ENCODE results near the gene CEACAM20.

Gene CEACAM20

DNA sequence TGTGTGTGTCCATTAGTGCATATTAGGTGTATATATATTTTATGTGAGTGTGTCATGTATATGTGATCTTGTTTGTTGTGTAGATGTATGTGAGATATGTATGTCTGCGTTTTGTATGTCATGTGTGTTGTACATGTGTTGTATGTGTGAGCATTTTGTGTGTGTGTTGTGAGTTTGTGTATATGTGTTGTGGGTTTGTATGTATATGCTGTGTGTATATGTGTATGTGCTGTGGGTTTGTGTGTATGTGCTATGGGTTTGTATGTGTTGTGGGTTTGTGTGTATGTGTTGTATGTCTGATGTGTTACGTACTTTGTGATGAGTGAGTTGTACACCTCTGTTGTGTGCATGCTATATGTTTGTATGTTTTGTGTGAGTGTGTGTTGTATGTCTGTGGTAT is 8.1 kb downstream of the CEACAM20 start:
- Histone ChIP-seq H3K9me3 (ENCODE audit: control insufficient read depth, insufficient read depth, low read depth, low read length) (peaks cover 3% of the 10 kb centered on the region; the same call in 1 of the 2 replicates), H3K4me3 (ENCODE audit: low read depth, low read length) (no peak overlapping the region), H3K9ac (ENCODE audit: low read length) (no peak overlapping the region), H3K27ac (ENCODE audit: low read depth, low read length) (no peak overlapping the region), H3K27me3 (ENCODE audit: control insufficient read depth, insufficient read depth, low read length) (peaks cover 39% of the 10 kb centered on the region; the same call in 1 of the 2 replicates), H3K4me1 (ENCODE audit: control insufficient read depth, insufficient read depth, low read length) (no peaks in the 10 kb centered on the region), H3K36me3 (ENCODE audit: control insufficient read depth, insufficient read depth, low read length) (no peaks in the 10 kb centered on the region)

GRCh38 chr19:44517146-44517545 is 12.3 kb downstream of the CEACAM20 start:
- no peak overlapping the region for H3K27ac ChIP-seq (ENCODE audit: low read depth, low read length)
- no peaks in the 10 kb centered on the region for H3K36me3 ChIP-seq (ENCODE audit: control insufficient read depth, insufficient read depth, low read length)
- H3K4me1 ChIP-seq (ENCODE audit: control insufficient read depth, insufficient read depth, low read length), result no peaks in the 10 kb centered on the region
- H3K4me3 ChIP-seq (ENCODE audit: low read depth, low read length), result no peak overlapping the region
- peaks cover 3% of the 10 kb centered on the region; the same call in 1 of the 2 replicates for H3K9me3 ChIP-seq (ENCODE audit: control insufficient read depth, insufficient read depth, low read depth, low read length)
- H3K9ac ChIP-seq (ENCODE audit: low read length), result no peak overlapping the region
- H3K27me3 ChIP-seq (ENCODE audit: control insufficient read depth, insufficient read depth, low read length), result peaks cover 17% of the 10 kb centered on the region; the same call in 1 of the 2 replicates

- peaks cover 3% of the 10 kb centered on the region; the same call in 1 of the 2 replicates for H3K9me3 ChIP-seq (ENCODE audit: control insufficient read depth, insufficient read depth, low read depth, low read length)
These were observed 13.6 kb downstream of the CEACAM20 start for GRCh38 chr19:44515907-44516306.

DNA sequence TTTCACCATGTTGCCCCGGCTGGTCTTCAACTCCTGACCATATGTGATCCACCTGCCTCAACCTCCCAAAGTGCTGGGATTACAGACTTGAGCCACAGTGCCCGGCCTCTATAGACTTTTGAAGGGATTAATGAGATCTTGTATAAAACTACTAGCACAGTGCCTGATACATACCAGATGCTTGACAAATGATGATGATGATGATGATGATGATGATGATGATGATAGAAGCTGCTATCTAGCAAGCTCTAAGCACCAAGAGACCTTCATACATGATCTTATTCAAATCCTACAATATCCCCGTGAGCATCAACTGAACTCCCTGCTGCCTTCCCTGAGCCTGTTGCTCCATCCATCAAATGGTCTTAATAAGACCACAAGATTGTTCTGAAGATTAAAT is 14.4 kb downstream of the CEACAM20 start:
- Histone ChIP-seq H3K27me3 (ENCODE audit: control insufficient read depth, insufficient read depth, low read length) (peaks cover 15% of the 10 kb centered on the region; the same call in 1 of the 2 replicates), H3K4me1 (ENCODE audit: control insufficient read depth, insufficient read depth, low read length) (no peaks in the 10 kb centered on the region), H3K4me3 (ENCODE audit: low read depth, low read length) (no peak overlapping the region), H3K27ac (ENCODE audit: low read depth, low read length) (no peak overlapping the region), H3K36me3 (ENCODE audit: control insufficient read depth, insufficient read depth, low read length) (no peaks in the 10 kb centered on the region), H3K9me3 (ENCODE audit: control insufficient read depth, insufficient read depth, low read depth, low read length) (0 out of 2 replicates have a peak, but pooled peaks cover 3% of the 10 kb centered on the region), H3K9ac (ENCODE audit: low read length) (no peak overlapping the region)

More at GRCh38 chr19:44515907-44516306, 13.6 kb downstream of the CEACAM20 start:
- H3K4me3 ChIP-seq (ENCODE audit: low read depth, low read length), result no peak overlapping the region
- H3K4me1 ChIP-seq (ENCODE audit: control insufficient read depth, insufficient read depth, low read length), result no peaks in the 10 kb centered on the region
- no peaks in the 10 kb centered on the region for H3K36me3 ChIP-seq (ENCODE audit: control insufficient read depth, insufficient read depth, low read length)
- H3K27me3 ChIP-seq (ENCODE audit: control insufficient read depth, insufficient read depth, low read length), result peaks cover 17% of the 10 kb centered on the region; the same call in 1 of the 2 replicates
- no peak overlapping the region for H3K9ac ChIP-seq (ENCODE audit: low read length)
- H3K27ac ChIP-seq (ENCODE audit: low read depth, low read length), result no peak overlapping the region

DNA sequence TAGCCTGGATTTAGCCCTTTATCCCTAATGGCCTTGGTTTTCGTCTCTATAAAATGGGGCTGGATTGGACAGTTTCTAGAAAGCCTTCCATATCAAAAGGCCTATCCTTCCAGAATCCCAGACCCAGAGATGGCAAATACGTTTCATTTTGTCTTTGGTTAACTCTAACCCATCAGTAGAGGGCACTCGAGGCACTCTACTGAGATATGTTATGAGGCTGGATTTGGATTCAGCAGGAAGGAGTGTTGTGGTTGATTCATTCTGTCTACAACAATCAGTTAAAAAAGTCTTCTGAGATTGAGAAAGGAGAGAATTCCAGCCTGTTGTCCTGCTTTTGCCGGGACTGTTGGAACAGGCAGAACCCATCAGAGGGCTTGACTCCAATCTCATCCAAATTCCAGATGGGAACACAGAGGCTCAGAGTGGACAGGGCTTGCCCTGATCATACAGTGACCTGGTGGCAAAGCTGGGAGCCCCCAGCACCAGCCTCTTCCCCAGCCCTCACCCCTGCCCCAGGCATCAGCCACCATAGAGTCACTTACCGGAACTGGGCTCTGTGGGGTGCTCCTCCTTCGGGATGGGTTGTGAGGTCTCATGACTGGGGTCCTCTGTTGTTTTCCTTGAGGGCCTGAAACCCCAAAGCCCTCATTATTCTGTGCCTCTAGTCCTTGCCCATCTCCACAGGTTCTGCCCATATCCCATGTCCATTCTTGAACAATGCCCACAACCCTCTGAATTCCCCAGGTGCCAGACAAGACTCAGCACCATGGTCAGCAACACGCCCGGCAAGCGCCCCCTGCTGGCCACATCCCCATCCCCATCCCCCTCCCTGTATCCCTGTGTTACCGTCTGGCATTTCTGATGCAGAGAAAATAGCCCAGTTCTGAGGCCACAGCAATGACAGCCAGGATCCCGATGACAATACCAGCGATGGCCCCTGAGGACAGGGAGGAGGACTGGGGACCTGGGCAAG is 16.9 kb downstream of the CEACAM20 start:
- no peak overlapping the region for H3K4me3 ChIP-seq (ENCODE audit: low read depth, low read length)
- H3K27ac ChIP-seq (ENCODE audit: low read depth, low read length), result no peak overlapping the region
- H3K27me3 ChIP-seq (ENCODE audit: control insufficient read depth, insufficient read depth, low read length), result peaks cover 6% of the 10 kb centered on the region; the same call in 1 of the 2 replicates
- 0 out of 2 replicates have a peak, but pooled peaks cover 3% of the 10 kb centered on the region for H3K9me3 ChIP-seq (ENCODE audit: control insufficient read depth, insufficient read depth, low read depth, low read length)
- no peaks in the 10 kb centered on the region for H3K4me1 ChIP-seq (ENCODE audit: control insufficient read depth, insufficient read depth, low read length)
- H3K36me3 ChIP-seq (ENCODE audit: control insufficient read depth, insufficient read depth, low read length), result no peaks in the 10 kb centered on the region
- H3K9ac ChIP-seq (ENCODE audit: low read length), result no peak overlapping the region

- Histone ChIP-seq H3K4me3 (ENCODE audit: low read depth, low read length) (no peak overlapping the region), H3K9ac (ENCODE audit: low read length) (no peak overlapping the region), H3K4me1 (ENCODE audit: control insufficient read depth, insufficient read depth, low read length) (no peaks in the 10 kb centered on the region), H3K36me3 (ENCODE audit: control insufficient read depth, insufficient read depth, low read length) (no peaks in the 10 kb centered on the region), H3K27ac (ENCODE audit: low read depth, low read length) (no peak overlapping the region), H3K27me3 (ENCODE audit: control insufficient read depth, insufficient read depth, low read length) (peaks cover 23% of the 10 kb centered on the region), H3K9me3 (ENCODE audit: control insufficient read depth, insufficient read depth, low read depth, low read length) (peaks cover 6% of the 10 kb centered on the region; the same call in 1 of the 2 replicates)
These were observed 20.0 kb downstream of the CEACAM20 start for GRCh38 chr19:44509478-44509877.

- Histone ChIP-seq H3K9ac (ENCODE audit: low read length) (peak within 1 kb of the TSS; percentile 83), H3K27me3 (ENCODE audit: control insufficient read depth, insufficient read depth, low read length) (peaks cover 10% of the 10 kb centered on the region; the same call in 1 of the 2 replicates), H3K9me3 (ENCODE audit: control insufficient read depth, insufficient read depth, low read depth, low read length) (peaks cover 39% of the 10 kb centered on the region), H3K27ac (ENCODE audit: low read depth, low read length) (peak within 1 kb of the TSS; percentile 11; the same call in 1 of the 2 replicates), H3K4me3 (ENCODE audit: low read depth, low read length) (peak within 1 kb of the TSS; percentile 77), H3K4me1 (ENCODE audit: control insufficient read depth, insufficient read depth, low read length) (no peaks in the 10 kb centered on the region), H3K36me3 (ENCODE audit: control insufficient read depth, insufficient read depth, low read length) (peaks cover 36% of the 10 kb centered on the region)
These were observed 29.2 kb downstream of the CEACAM20 start, which contains the start of gene ZNF180 for GRCh38 chr19:44499962-44500949. TSS of gene ZNF180 (minus strand) at chr19:44500522. CDS start at chr19:44497334, 3,188 bp downstream.

GRCh38 chr19:44499559-44499958 is 29.9 kb downstream of the CEACAM20 start:
- Histone ChIP-seq H3K4me3 (ENCODE audit: low read depth, low read length) (peak overlapping the region; percentile 77), H3K36me3 (ENCODE audit: control insufficient read depth, insufficient read depth, low read length) (peaks cover 43% of the 10 kb centered on the region), H3K27me3 (ENCODE audit: control insufficient read depth, insufficient read depth, low read length) (peaks cover 8% of the 10 kb centered on the region; the same call in 1 of the 2 replicates), H3K4me1 (ENCODE audit: control insufficient read depth, insufficient read depth, low read length) (no peaks in the 10 kb centered on the region), H3K9ac (ENCODE audit: low read length) (peak overlapping the region; percentile 83), H3K27ac (ENCODE audit: low read depth, low read length) (no peak overlapping the region), H3K9me3 (ENCODE audit: control insufficient read depth, insufficient read depth, low read depth, low read length) (peaks cover 46% of the 10 kb centered on the region)

DNA sequence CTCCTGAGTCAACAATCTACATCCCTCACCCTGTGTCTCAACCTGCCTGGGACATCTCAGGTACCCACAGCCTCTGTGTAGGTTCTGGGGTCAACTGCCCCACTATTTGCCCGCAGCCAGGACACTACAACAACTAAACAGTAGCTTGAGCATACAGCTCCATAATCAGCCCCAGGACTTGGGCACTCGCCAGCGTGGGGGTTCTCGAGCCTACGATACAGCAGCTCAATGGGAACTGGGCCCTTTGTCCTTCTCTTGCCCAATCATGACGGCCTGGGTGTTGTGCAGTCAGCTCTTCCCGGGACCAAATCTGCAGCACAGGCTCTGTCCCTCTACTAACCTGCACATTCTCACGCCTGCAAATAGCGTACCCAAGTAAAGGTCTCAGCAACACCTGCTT is 30.5 kb downstream of the CEACAM20 start:
- Histone ChIP-seq H3K4me1 (ENCODE audit: control insufficient read depth, insufficient read depth, low read length) (no peaks in the 10 kb centered on the region), H3K9me3 (ENCODE audit: control insufficient read depth, insufficient read depth, low read depth, low read length) (peaks cover 52% of the 10 kb centered on the region), H3K27me3 (ENCODE audit: control insufficient read depth, insufficient read depth, low read length) (peaks cover 2% of the 10 kb centered on the region; the same call in 1 of the 2 replicates), H3K27ac (ENCODE audit: low read depth, low read length) (no peak overlapping the region), H3K36me3 (ENCODE audit: control insufficient read depth, insufficient read depth, low read length) (peaks cover 49% of the 10 kb centered on the region), H3K4me3 (ENCODE audit: low read depth, low read length) (peak overlapping the region; percentile 77), H3K9ac (ENCODE audit: low read length) (no peak overlapping the region)

DNA sequence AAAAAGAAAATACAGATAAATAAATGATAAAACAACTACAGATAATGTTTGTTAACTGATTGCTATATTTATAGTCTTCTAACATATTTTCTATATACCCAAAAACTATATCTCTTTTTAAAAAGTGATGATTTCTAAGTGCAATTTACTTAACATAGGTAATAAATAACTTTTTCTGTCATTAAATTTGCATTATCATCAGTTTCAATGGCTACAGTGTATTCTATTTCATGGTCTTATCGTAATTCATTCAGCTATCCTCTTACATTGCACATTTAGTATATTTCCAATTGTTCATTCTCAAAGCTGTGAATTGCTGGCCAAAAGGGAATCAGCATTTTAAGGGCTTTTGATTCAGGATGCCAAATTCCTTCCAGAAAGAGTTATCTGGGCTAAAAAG is 32.8 kb downstream of the CEACAM20 start:
- Histone ChIP-seq H3K4me3 (ENCODE audit: low read depth, low read length) (no peak overlapping the region), H3K9me3 (ENCODE audit: control insufficient read depth, insufficient read depth, low read depth, low read length) (peaks cover 74% of the 10 kb centered on the region), H3K4me1 (ENCODE audit: control insufficient read depth, insufficient read depth, low read length) (no peaks in the 10 kb centered on the region), H3K27ac (ENCODE audit: low read depth, low read length) (no peak overlapping the region), H3K9ac (ENCODE audit: low read length) (no peak overlapping the region), H3K36me3 (ENCODE audit: control insufficient read depth, insufficient read depth, low read length) (peaks cover 70% of the 10 kb centered on the region), H3K27me3 (ENCODE audit: control insufficient read depth, insufficient read depth, low read length) (no peaks in the 10 kb centered on the region)
